HUES64 (cell line): ENCODE measurements around the gene POLR2A.
A peak's percentile ranks its signal among the peaks of the same experiment; 100 is the strongest.
"Not testable (repeated sequence)": the region's sequence is repeated elsewhere in the genome, so short reads cannot be mapped to it uniquely, and the experiment has no call there.

ENCODE experiments used
- H3K27ac ChIP-seq: 2 replicates; pipeline ENCODE4 v1.7.0; 2013; ENCODE audit warnings: low read depth, low read length, inconsistent platforms
- H3K27me3 ChIP-seq: 2 replicates; pipeline ENCODE4 v1.6.1; 2013; ENCODE audit warnings: mild to moderate bottlenecking, low read length; ENCODE audit not compliant: insufficient read depth
- H3K36me3 ChIP-seq: 2 replicates; pipeline ENCODE4 v1.6.1; 2013; ENCODE audit warnings: mild to moderate bottlenecking, low read length; ENCODE audit not compliant: insufficient read depth
- H3K4me1 ChIP-seq: 2 replicates; pipeline ENCODE4 v1.6.1; 2013; ENCODE audit warnings: mild to moderate bottlenecking, low read length, moderate library complexity; ENCODE audit not compliant: insufficient read depth
- H3K4me3 ChIP-seq: 2 replicates; pipeline ENCODE4 v1.5.1; 2013; ENCODE audit warnings: mild to moderate bottlenecking, low read length, moderate library complexity
- H3K9ac ChIP-seq: 2 replicates; pipeline ENCODE4 v1.6.1; 2013; ENCODE audit warnings: mild to moderate bottlenecking, low read depth, low read length
- H3K9me3 ChIP-seq: 2 replicates; pipeline ENCODE4 v1.6.1; 2013; ENCODE audit warnings: low read depth, low read length; ENCODE audit not compliant: insufficient read depth
- WGBS: fragments of 150-250, 120-280 bp; methylation state at CpG from one replicate; pipeline ENCODE4 v1.1.7; 2013; ENCODE audit warnings: missing lambda C conversion rate; 5-methylcytosine and 5-hydroxymethylcytosine counted together

The POLR2A gene

DNA sequence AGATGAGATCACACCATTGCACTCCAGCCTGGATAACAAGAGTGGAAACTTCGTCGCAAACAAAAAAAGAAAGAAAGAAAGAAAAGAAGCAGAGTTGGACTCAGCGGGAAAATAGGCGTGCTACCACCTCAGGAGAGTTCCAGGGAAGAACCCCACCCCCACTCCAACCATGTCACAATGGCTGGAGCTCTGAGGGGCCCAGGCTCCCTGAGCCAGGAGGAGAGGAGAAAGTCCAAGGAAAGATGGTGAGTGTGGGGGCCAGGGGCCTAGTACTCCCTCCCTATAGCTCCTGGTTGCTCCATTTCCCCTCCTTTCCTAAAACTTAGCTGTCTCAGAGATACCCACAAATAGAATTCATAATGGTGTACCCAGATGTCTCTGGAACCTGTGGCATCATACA, 2.9 kb upstream of the POLR2A start, which contains the start of gene SLC35G6:
Gene SLC35G6 (plus strand): TSS at position 172 of the 400 bp plus-strand sequence. CDS start 71 bp downstream, at position 243.
- not testable (repeated sequence) for H3K27me3 ChIP-seq, H3K36me3 ChIP-seq, H3K4me3 ChIP-seq, H3K27ac ChIP-seq, H3K9ac ChIP-seq, H3K9me3 ChIP-seq
- WGBS = 92% methylated on average over 2 of the region's 4 CpGs
- peaks cover 31% of the 10 kb centered on the region for H3K4me1 ChIP-seq

DNA sequence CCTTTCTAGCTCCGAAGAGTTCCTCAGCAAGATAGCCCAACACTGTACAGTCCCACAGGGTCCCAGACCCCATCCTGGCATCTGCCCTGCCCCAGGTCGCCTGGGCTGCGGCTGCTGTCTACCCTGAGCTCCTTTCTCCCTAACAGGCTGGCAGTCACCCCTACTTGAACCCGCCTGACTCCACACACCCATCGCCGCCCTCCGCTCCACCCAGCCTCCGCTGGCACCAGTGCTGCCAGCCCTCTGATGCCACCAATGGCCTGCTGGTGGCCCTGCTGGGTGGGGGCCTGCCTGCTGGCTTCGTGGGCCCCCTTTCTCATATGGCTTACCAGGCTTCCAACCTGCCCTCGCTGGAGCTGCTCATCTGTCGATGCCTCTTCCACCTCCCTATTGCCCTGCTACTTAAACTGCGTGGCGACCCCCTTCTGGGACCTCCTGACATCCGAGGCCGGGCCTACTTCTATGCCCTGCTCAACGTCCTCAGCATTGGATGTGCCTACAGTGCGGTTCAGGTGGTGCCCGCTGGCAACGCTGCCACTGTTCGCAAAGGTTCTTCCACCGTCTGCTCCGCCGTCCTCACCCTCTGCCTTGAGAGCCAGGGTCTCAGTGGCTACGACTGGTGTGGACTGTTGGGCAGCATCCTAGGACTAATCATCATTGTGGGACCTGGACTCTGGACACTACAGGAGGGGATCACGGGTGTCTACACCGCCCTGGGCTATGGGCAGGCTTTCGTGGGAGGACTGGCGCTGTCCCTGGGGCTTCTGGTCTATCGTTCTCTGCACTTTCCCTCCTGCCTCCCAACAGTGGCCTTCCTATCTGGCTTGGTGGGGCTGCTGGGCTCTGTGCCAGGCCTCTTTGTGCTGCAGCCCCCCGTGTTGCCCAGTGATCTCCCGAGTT, 2.1 kb upstream of the POLR2A start:
- H3K36me3 ChIP-seq, H3K9me3 ChIP-seq, H3K27ac ChIP-seq, H3K4me3 ChIP-seq, H3K27me3 ChIP-seq, H3K9ac ChIP-seq: not testable (repeated sequence)
- 91% methylated on average over 31 of the region's 31 CpGs for WGBS
- peaks cover 27% of the 10 kb centered on the region for H3K4me1 ChIP-seq

DNA sequence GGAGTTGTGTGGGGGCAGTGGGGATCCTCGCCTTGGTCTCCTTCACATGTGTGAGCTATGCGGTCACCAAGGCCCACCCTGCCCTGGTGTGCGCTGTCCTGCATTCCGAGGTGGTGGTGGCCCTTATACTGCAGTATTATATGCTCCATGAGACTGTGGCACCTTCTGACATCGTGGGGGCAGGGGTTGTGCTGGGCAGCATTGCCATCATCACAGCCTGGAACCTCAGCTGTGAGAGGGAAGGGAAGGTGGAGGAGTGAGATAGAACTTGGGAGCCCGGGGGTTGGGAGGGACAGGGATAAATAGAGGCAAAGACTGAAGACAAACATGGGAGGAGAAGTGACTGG, 1.5 kb upstream of the POLR2A start:
- H3K27me3 ChIP-seq, H3K9me3 ChIP-seq, H3K36me3 ChIP-seq: not testable (repeated sequence)
- peaks cover 21% of the 10 kb centered on the region; the same call in 1 of the 2 replicates for H3K4me1 ChIP-seq
- peak overlapping the region; percentile 98; the same call in 1 of the 2 replicates for H3K27ac ChIP-seq
- peak overlapping the region; percentile 97; the same call in 1 of the 2 replicates for H3K9ac ChIP-seq
- peak overlapping the region; percentile 72 for H3K4me3 ChIP-seq
- 82% methylated on average over 6 of the region's 6 CpGs for WGBS

DNA sequence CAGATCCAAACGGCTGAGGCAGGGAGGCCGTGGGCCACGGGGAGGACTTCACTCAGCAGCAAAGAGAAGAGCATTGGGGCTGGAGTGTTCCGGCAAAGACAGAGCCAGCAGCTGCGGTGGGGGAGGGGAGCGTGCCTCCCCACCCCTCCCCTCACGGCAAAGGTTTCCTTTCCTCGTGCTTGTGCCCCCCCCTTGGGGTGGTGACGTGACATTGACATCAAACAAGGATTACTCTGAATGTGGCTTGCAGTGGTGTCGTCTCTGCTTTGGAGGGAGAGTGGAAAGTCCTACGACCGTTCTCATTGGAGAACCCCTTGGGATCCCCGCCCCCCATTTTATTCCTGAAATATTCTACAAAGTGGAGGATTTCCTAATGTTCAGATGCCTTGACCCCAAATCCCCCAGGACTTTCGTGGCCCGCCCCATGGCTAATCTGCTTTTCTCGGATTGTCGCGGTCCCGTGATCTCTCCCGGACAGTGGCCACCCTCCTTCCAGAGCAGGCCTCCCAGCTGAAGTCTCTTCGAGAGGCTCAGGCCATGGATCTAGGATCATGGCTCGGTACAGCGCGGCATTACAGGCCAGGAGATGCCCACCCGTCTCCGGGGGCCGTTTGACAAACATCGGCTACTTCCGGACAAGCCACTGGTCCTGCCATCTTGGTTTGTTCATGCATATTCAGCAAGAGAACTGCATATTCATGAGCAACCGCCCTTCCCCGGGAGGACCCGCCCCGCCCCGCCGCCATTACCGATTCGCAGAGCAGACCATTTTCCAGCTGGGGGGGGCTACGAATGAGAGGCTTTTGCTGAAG, 705 bp upstream of the POLR2A start:
- Histone ChIP-seq H3K4me3 (peak overlapping the region; percentile 72), H3K36me3 (no peaks in the 10 kb centered on the region; the same call in 1 of the 2 replicates), H3K9ac (peak overlapping the region; percentile 97), H3K9me3 (no peaks in the 10 kb centered on the region), H3K4me1 (peaks cover 14% of the 10 kb centered on the region; the same call in 1 of the 2 replicates), H3K27me3 (no peaks in the 10 kb centered on the region), H3K27ac (peak overlapping the region; percentile 98)
- 3% methylated on average over 32 of the region's 38 CpGs for WGBS

DNA sequence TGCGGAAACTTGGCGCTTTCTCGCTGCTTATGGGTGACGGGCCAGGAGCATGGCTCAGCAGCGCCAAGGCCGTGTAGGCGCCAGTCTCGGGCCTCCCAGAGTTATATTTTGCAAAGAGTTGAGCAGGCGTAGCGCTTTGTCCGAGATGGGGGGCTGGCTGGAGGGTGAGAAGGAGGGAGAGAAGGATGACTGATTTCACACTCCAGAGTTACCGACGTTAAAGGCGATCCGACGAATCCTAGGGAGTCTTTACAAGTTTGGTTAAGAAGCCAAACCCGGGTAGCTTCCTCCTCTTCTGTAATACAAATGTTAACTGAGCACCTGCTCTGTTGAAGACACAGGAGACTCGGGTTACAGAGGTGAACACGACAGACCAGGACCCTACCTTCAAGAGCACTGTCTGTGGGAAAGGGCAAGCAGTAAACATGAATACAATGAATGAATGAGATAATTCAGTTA, 782 bp downstream of the POLR2A start:
- Histone ChIP-seq H3K27ac (peak overlapping the region; percentile 98; the same call in 1 of the 2 replicates), H3K9ac (peak overlapping the region; percentile 64), H3K27me3 (no peaks in the 10 kb centered on the region), H3K4me1 (peaks cover 9% of the 10 kb centered on the region; the same call in 1 of the 2 replicates), H3K36me3 (peaks cover 8% of the 10 kb centered on the region), H3K4me3 (peak overlapping the region; percentile 72), H3K9me3 (no peaks in the 10 kb centered on the region)
- under 1% methylated on average over 19 of the region's 19 CpGs for WGBS

DNA sequence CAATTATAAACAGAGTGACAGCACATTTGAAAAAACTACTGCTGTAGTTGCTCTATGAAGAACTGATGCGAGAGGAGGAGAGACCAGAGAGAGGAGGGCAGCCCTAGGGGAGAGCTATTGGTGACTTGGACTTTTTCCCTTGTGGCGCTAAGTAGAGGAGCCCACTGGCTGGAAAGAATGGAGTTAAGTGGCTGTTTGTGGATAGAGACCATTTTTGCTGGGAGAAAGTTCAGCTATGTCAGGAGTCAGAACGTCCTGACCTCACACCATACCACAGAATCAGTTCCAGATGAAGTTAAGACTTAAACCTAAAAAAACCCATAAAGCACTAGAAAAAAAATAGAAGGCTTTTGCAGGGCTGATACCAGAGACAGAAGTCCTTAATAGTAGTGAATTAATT, 2.0 kb downstream of the POLR2A start:
- Histone ChIP-seq H3K9ac (no peak overlapping the region), H3K9me3 (no peaks in the 10 kb centered on the region), H3K4me3 (peak overlapping the region; percentile 72), H3K27me3 (no peaks in the 10 kb centered on the region), H3K27ac (no peak overlapping the region), H3K36me3 (peaks cover 12% of the 10 kb centered on the region), H3K4me1 (peaks cover 7% of the 10 kb centered on the region; the same call in 1 of the 2 replicates)
- 85% methylated on average over 3 of the region's 3 CpGs for WGBS

DNA sequence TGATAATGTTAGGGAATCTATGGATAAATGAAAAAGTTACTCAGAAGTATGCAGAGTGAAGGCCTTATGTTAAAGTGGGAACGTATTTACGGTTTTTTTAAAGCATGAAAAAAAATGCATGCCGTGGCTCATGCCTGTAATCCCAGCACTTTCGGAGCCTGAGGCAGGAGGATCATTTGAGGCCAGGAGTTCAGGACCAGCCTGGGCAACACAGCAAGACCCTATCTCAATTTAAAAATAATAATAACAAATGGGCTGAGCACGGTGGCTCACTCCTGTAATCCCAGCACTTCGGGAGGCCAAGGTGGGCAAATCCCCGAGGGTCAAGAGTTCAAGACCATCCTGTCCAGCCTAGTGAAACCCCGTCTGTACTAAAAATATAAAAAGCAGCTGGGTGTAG, 6.0 kb downstream of the POLR2A start:
- H3K9ac ChIP-seq = no peak overlapping the region
- H3K4me1 ChIP-seq = peaks cover 7% of the 10 kb centered on the region; the same call in 1 of the 2 replicates
- WGBS = 92% methylated on average over 8 of the region's 8 CpGs
- H3K9me3 ChIP-seq = no peaks in the 10 kb centered on the region
- no peak overlapping the region for H3K27ac ChIP-seq
- H3K36me3 ChIP-seq = peaks cover 16% of the 10 kb centered on the region
- no peak overlapping the region for H3K4me3 ChIP-seq
- H3K27me3 ChIP-seq = no peaks in the 10 kb centered on the region

DNA sequence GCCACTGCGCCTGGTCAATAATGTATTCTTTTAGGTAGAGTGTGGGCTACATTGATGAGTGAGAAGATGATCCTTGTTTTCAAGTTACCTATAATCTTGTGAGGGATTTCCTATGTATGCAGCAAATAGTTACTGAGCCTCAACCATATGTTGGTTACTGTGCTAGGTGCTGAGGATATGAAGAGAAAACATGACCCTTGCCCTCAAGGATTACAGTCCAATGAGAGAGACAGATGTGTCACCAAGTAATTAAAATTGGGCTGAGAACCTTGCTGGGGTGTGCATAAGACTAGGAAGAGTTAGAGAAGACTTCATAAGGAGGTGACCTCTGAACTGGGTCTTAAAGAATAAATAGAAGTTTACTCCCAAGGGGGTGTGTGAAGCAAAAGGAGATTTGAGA, 7.4 kb downstream of the POLR2A start:
- Histone ChIP-seq H3K36me3 (peaks cover 30% of the 10 kb centered on the region), H3K4me1 (peaks cover 2% of the 10 kb centered on the region; the same call in 1 of the 2 replicates), H3K9ac (no peak overlapping the region), H3K27ac (no peak overlapping the region), H3K4me3 (no peak overlapping the region), H3K9me3 (no peaks in the 10 kb centered on the region), H3K27me3 (no peaks in the 10 kb centered on the region)
- 100% methylated on average over 1 of the region's 1 CpG for WGBS

DNA sequence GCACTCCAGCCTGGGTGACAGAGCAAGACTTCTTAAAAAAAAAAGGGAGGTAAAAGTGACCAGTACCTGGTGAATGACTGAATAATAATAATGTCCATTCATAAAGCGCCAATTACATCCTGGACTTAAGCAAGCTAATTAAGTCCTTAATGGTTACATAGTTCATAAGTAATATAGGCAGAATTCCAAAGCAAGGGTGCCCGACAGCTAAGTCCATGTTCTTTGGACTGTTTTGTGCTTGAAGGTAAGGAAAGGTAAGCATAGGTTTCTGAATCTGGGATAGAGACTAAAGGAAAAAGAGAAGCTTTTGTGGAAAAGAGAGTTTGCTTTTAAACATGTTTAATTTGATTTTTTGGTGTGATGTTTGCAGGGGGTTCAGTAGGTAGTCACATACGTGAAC, 9.8 kb downstream of the POLR2A start:
- no peak overlapping the region for H3K27ac ChIP-seq
- H3K4me1 ChIP-seq = no peaks in the 10 kb centered on the region
- no peaks in the 10 kb centered on the region for H3K9me3 ChIP-seq
- H3K4me3 ChIP-seq = no peak overlapping the region
- WGBS = 91% methylated on average over 3 of the region's 3 CpGs
- H3K27me3 ChIP-seq = no peaks in the 10 kb centered on the region
- H3K9ac ChIP-seq = no peak overlapping the region
- H3K36me3 ChIP-seq = peaks cover 53% of the 10 kb centered on the region

DNA sequence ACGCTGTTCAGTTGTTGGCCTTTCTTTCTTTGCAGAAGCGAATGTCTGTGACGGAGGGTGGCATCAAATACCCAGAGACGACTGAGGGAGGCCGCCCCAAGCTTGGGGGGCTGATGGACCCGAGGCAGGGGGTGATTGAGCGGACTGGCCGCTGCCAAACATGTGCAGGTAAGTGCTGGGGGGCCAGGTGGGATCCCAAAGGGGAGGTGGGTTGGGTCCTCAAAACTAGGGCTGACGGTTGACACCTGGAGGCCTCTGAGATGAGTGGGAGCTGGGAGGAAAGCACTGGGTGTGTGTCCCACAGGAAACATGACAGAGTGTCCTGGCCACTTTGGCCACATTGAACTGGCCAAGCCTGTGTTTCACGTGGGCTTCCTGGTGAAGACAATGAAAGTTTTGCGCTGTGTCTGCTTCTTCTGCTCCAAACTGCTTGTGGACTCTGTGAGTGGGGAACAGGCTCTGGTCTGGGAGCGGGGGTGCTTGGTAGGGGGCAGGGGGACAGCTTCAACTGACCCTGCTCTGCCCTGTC, 11.8 kb downstream of the POLR2A start:
- H3K4me1 ChIP-seq = no peaks in the 10 kb centered on the region
- H3K9me3 ChIP-seq = no peaks in the 10 kb centered on the region
- 96% methylated on average over 12 of the region's 12 CpGs for WGBS
- H3K4me3 ChIP-seq = no peak overlapping the region
- no peaks in the 10 kb centered on the region for H3K27me3 ChIP-seq
- peaks cover 62% of the 10 kb centered on the region for H3K36me3 ChIP-seq
- H3K9ac ChIP-seq = no peak overlapping the region
- no peak overlapping the region for H3K27ac ChIP-seq
